ENCODE measurements around the gene SCGB1C2. TPM values are rescaled to one million over a fixed set of nuclear protein-coding genes. Genes with fewer than 3 reads are reported as not detected.

The SCGB1C2 gene
- polyA plus RNA-seq, 1 donor (not counting 4 experiments of a cell fraction or from before 2014, with no cell fraction given), result not detected

DNA sequence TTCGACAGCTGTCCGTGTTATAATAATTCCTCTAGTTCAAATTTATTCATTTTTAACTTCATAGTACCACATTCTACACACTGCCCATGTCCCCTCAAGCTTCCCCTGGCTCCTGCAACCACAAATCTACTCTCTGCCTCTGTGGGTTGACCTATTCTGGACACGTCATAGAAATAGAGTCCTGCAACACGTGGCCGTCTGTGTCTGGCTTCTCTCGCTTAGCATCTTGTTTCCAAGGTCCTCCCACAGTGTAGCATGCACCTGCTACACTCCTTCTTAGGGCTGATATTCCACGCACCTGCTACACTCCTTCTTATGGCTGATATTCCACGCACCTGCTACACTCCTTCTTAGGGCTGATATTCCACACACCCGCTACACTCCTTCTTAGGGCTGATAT, 16.5 kb downstream of the SCGB1C2 start:
- FAIRE-seq (no peak), DNase-seq (ENCODE audit: low read depth, low spot score) (no peak)
- Histone ChIP-seq H3K36me3 (ENCODE audit: control insufficient read depth in 2 of 2, extremely low read depth in 1 of 2, insufficient read depth in 2 of 2, low read length in 2 of 2) (no peaks in the 10 kb centered on the region), H3K9me3 (ENCODE audit: control insufficient read depth, low read depth, low read length) (no peaks in the 10 kb centered on the region), H3K4me1 (ENCODE audit: control insufficient read depth, extremely low read depth, insufficient read depth, low read length) (no peaks in the 10 kb centered on the region), H3K9ac (ENCODE audit: control insufficient read depth, extremely low read depth, insufficient read depth, low read length) (no peak overlapping the region), H2AFZ (ENCODE audit: control insufficient read depth, low read length) (no peak overlapping the region), H3K79me2 (ENCODE audit: control insufficient read depth, insufficient read depth, low read length) (no peaks in the 10 kb centered on the region), H3K27me3 (ENCODE audit: control insufficient read depth, extremely low read depth, insufficient read depth, low read length) (no peaks in the 10 kb centered on the region), H3K27ac (ENCODE audit: control insufficient read depth, insufficient read depth, low read length) (no peak overlapping the region), H3K9me1 (ENCODE audit: control insufficient read depth, extremely low read depth, insufficient read depth, low read length) (no peaks in the 10 kb centered on the region), H4K20me1 (ENCODE audit: control insufficient read depth, extremely low read depth, insufficient read depth, low read length) (no peaks in the 10 kb centered on the region), H3K4me3 (ENCODE audit: control insufficient read depth in 2 of 3, extremely low read depth in 1 of 3, insufficient read depth in 2 of 3, low read depth in 1 of 3, low read length in 3 of 3) (no peak overlapping the region), H3K4me2 (ENCODE audit: control insufficient read depth, extremely low read depth, insufficient read depth, low read depth, low read length) (no peak overlapping the region)
- TF ChIP-seq, protein P1, sequence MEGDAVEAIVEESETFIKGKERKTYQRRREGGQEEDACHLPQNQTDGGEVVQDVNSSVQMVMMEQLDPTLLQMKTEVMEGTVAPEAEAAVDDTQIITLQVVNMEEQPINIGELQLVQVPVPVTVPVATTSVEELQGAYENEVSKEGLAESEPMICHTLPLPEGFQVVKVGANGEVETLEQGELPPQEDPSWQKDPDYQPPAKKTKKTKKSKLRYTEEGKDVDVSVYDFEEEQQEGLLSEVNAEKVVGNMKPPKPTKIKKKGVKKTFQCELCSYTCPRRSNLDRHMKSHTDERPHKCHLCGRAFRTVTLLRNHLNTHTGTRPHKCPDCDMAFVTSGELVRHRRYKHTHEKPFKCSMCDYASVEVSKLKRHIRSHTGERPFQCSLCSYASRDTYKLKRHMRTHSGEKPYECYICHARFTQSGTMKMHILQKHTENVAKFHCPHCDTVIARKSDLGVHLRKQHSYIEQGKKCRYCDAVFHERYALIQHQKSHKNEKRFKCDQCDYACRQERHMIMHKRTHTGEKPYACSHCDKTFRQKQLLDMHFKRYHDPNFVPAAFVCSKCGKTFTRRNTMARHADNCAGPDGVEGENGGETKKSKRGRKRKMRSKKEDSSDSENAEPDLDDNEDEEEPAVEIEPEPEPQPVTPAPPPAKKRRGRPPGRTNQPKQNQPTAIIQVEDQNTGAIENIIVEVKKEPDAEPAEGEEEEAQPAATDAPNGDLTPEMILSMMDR (optimal IDR thresholded peaks at IDR 0.05 in 1 of 3, IDR thresholded peaks at IDR 0.05 in 1 of 3, conservative IDR thresholded peaks at IDR 0.05 in 1 of 3; ENCODE audit: extremely low read depth in 1 of 3, insufficient read depth in 2 of 3, low read length in 3 of 3), result no peak
- no peak for TF ChIP-seq EZH2 (IDR thresholded peaks at IDR 0.05; ENCODE audit: low read length)
- dilution Hi-C loops (cut with MboI; ENCODE audit: extremely low pct_ligation_motif_present, low sequenced_read_pairs), result no loop called here

DNA sequence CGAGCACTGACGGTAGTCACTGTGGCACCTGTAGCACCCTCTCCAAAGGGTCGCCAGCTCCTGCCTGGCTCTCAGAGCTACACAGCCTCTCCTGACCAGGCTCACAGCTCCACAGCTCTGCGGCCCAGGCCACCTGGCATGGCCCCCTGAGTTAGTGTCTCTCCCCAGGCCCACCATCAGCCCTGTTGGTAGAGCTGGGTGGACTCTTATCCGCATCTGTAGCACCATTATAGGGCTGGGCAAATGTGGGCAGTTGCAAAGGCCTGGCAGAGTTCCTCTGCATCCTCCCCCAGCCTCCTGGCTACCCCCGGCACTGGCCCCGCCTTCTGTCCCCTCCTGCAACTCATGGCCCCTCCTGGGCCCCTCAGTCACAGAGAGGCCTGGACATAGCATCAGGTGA, 18.2 kb downstream of the SCGB1C2 start:
- H3K4me1 ChIP-seq (ENCODE audit: control insufficient read depth, extremely low read depth, insufficient read depth, low read length), result no peaks in the 10 kb centered on the region
- DNase-seq (ENCODE audit: low read depth, low spot score) (no peak), FAIRE-seq (no peak)
- H3K4me3 ChIP-seq (ENCODE audit: control insufficient read depth in 2 of 3, extremely low read depth in 1 of 3, insufficient read depth in 2 of 3, low read depth in 1 of 3, low read length in 3 of 3), result no peak overlapping the region
- dilution Hi-C loops (cut with MboI; ENCODE audit: extremely low pct_ligation_motif_present, low sequenced_read_pairs), result no loop called here
- H3K4me2 ChIP-seq (ENCODE audit: control insufficient read depth, extremely low read depth, insufficient read depth, low read depth, low read length), result no peak overlapping the region
- TF ChIP-seq EZH2 (IDR thresholded peaks at IDR 0.05; ENCODE audit: low read length), result no peak
- TF ChIP-seq, protein P1 (optimal IDR thresholded peaks at IDR 0.05 in 1 of 3, IDR thresholded peaks at IDR 0.05 in 1 of 3, conservative IDR thresholded peaks at IDR 0.05 in 1 of 3; ENCODE audit: extremely low read depth in 1 of 3, insufficient read depth in 2 of 3, low read length in 3 of 3), result no peak
- no peaks in the 10 kb centered on the region for H3K27me3 ChIP-seq (ENCODE audit: control insufficient read depth, extremely low read depth, insufficient read depth, low read length)
- H3K9me1 ChIP-seq (ENCODE audit: control insufficient read depth, extremely low read depth, insufficient read depth, low read length), result no peaks in the 10 kb centered on the region
- H3K9ac ChIP-seq (ENCODE audit: control insufficient read depth, extremely low read depth, insufficient read depth, low read length), result no peak overlapping the region
- H3K27ac ChIP-seq (ENCODE audit: control insufficient read depth, insufficient read depth, low read length), result no peak overlapping the region
- H4K20me1 ChIP-seq (ENCODE audit: control insufficient read depth, extremely low read depth, insufficient read depth, low read length), result no peaks in the 10 kb centered on the region
- no peaks in the 10 kb centered on the region for H3K79me2 ChIP-seq (ENCODE audit: control insufficient read depth, insufficient read depth, low read length)
- no peaks in the 10 kb centered on the region for H3K9me3 ChIP-seq (ENCODE audit: control insufficient read depth, low read depth, low read length)
- H2AFZ ChIP-seq (ENCODE audit: control insufficient read depth, low read length), result no peak overlapping the region
- H3K36me3 ChIP-seq (ENCODE audit: control insufficient read depth in 2 of 2, extremely low read depth in 1 of 2, insufficient read depth in 2 of 2, low read length in 2 of 2), result no peaks in the 10 kb centered on the region

All from keratinocyte (primary cell).